PC-9 (cell line): ENCODE measurements around the gene DAP3. TPM values are rescaled to one million over a fixed set of nuclear protein-coding genes. Genes with fewer than 3 reads are reported as not detected.
"Not testable (repeated sequence)": the region's sequence is repeated elsewhere in the genome, so short reads cannot be mapped to it uniquely, and the experiment has no call there.

ENCODE experiments used
- BruUV-seq: library from RNA; stranded (reverse); fragments of 400-500 nt; replicated peaks from 2 replicates; lab custom pipeline; 2021; lab: Mats Ljungman, UMichigan
- CTCF ChIA-PET: fragments of 300-600 bp; sonication (Branson Sonifier 250); formaldehyde crosslinking; loops from one replicate; lab custom pipeline; 2022; ENCODE audit warnings: antibody characterized with exemption; lab: Charles Lee
- POLR2A ChIA-PET: fragments of 300-600 bp; sonication (Branson Sonifier 250); formaldehyde crosslinking; loops from one replicate; lab custom pipeline; 2022; ENCODE audit warnings: antibody characterized with exemption; ENCODE audit not compliant: unreplicated experiment; lab: Charles Lee
- DNase-seq, 2 experiments: peaks; one replicate each; pipeline versions ENCODE4 v3.0.0 to v3.0.0-alpha.2; 2015 to 2022; ENCODE audit warnings: mixed read lengths in 1 of 2
- H2AFZ ChIP-seq: fragments of 200-600 bp; sonication (generic); 2 replicates; pipeline ENCODE4 v1.8.1; 2017; ENCODE audit warnings: antibody characterized with exemption
- H3F3A ChIP-seq: fragments of 200-600 bp; sonication (generic); 2 replicates; pipeline ENCODE4 v1.8.1; 2017; ENCODE audit warnings: antibody characterized with exemption, mild to moderate bottlenecking, low read depth; ENCODE audit not compliant: insufficient read depth
- H3K27ac ChIP-seq: fragments of 200-600 bp; sonication (generic); 2 replicates; pipeline ENCODE4 v1.6.1; 2016; ENCODE audit warnings: mixed run types
- H3K27me3 ChIP-seq: fragments of 200-600 bp; sonication (generic); 2 replicates; pipeline ENCODE4 v1.6.1; 2016; ENCODE audit warnings: low read depth, mixed run types; ENCODE audit not compliant: insufficient read depth
- H3K36me3 ChIP-seq: fragments of 200-600 bp; sonication (generic); 2 replicates; pipeline ENCODE4 v1.6.1; 2016; ENCODE audit warnings: low read depth, mixed run types
- H3K4me1 ChIP-seq: fragments of 200-600 bp; sonication (generic); replicated peaks from 2 replicates; pipeline ENCODE4 v1.6.1; 2016; ENCODE audit warnings: mixed run types; ENCODE audit not compliant: insufficient read depth
- H3K4me2 ChIP-seq: fragments of 200-600 bp; sonication (generic); 2 replicates; pipeline ENCODE4 v1.6.1; 2017; ENCODE audit warnings: mixed run types
- H3K4me3 ChIP-seq: fragments of 200-600 bp; sonication (generic); 2 replicates; pipeline ENCODE4 v1.6.1; 2016; ENCODE audit warnings: mixed run types
- H3K79me2 ChIP-seq: fragments of 200-600 bp; sonication (generic); 2 replicates; pipeline ENCODE4 v1.6.1; 2017; ENCODE audit warnings: low read depth, mixed run types
- H3K9me2 ChIP-seq: fragments of 200-600 bp; sonication (generic); 2 replicates; pipeline ENCODE4 v1.8.1; 2017; ENCODE audit warnings: mild to moderate bottlenecking; ENCODE audit not compliant: insufficient read depth
- H3K9me3 ChIP-seq: fragments of 200-600 bp; sonication (generic); 2 replicates; pipeline ENCODE4 v1.8.1; 2016; ENCODE audit warnings: low read depth; ENCODE audit not compliant: insufficient read depth
- H4K20me1 ChIP-seq: fragments of 200-600 bp; sonication (generic); 2 replicates; pipeline ENCODE4 v1.8.1; 2017; ENCODE audit not compliant: insufficient read depth
- CTCF ChIP-seq: fragments of 200-600 bp; sonication (generic); conservative IDR thresholded peaks from 2 replicates; pipeline ENCODE4 v1.6.1; 2017; ENCODE audit warnings: mixed run types, antibody characterized with exemption, mild to moderate bottlenecking, moderate library complexity
- EZH2 ChIP-seq: fragments of 200-600 bp; sonication (generic); IDR thresholded peaks from 2 replicates; pipeline ENCODE4 v1.8.0; 2017; ENCODE audit warnings: antibody characterized with exemption, low read depth
- intact Hi-C: fragments of 100-400 bp; cut with micrococcal nuclease; formaldehyde crosslinking; loops from one replicate; pipeline ENCODE4 v1.10.0; 2022; ENCODE audit not compliant: unreplicated experiment
- total RNA-seq: library from RNA; stranded (reverse); gene quantifications from 2 replicates; pipeline ENCODE4 v1.2.3, GENCODE V29; 2021

DAP3 gene
- total RNA-seq, 1 experiment from 2014 or later: 111 TPM

- H3K9me3 ChIP-seq: no peaks in the 10 kb centered on the region
- BruUV-seq: no TSS peak
- no peak for TF ChIP-seq EZH2
- no peak for TF ChIP-seq CTCF
- H3K4me2 ChIP-seq: no peak overlapping the region
- no peak overlapping the region for H3K27ac ChIP-seq
- H3K36me3 ChIP-seq: peaks cover 6% of the 10 kb centered on the region; the same call in 1 of the 2 replicates
- CTCF ChIA-PET: no interaction called here
- peaks cover 24% of the 10 kb centered on the region for H3F3A ChIP-seq
- no peaks in the 10 kb centered on the region for H3K79me2 ChIP-seq
- H3K9me2 ChIP-seq: no peaks in the 10 kb centered on the region
- H3K4me3 ChIP-seq: no peak overlapping the region
- no peaks in the 10 kb centered on the region for H3K4me1 ChIP-seq
- intact Hi-C loops: no loop called here
- H3K27me3 ChIP-seq: no peaks in the 10 kb centered on the region
- no peak for DNase-seq
- POLR2A ChIA-PET: no interaction called here
- no peak overlapping the region for H2AFZ ChIP-seq
- H4K20me1 ChIP-seq: no peaks in the 10 kb centered on the region
These were observed 52.1 kb downstream of the DAP3 start for GRCh38 chr1:155740995-155741394.

GRCh38 chr1:155741908-155742307, 53.0 kb downstream of the DAP3 start:
- intact Hi-C loops: no loop called here
- no peaks in the 10 kb centered on the region for H4K20me1 ChIP-seq
- BruUV-seq: no TSS peak
- TF ChIP-seq CTCF: no peak
- no peak for TF ChIP-seq EZH2
- no peaks in the 10 kb centered on the region for H3K27me3 ChIP-seq
- no peak overlapping the region for H3K4me3 ChIP-seq
- no peak overlapping the region for H3K27ac ChIP-seq
- no peaks in the 10 kb centered on the region for H3K4me1 ChIP-seq
- H3K36me3 ChIP-seq: peaks cover 3% of the 10 kb centered on the region; the same call in 1 of the 2 replicates
- POLR2A ChIA-PET: no interaction called here
- no peak overlapping the region for H2AFZ ChIP-seq
- H3K4me2 ChIP-seq: no peak overlapping the region
- H3K9me2 ChIP-seq: no peaks in the 10 kb centered on the region
- CTCF ChIA-PET: interaction anchor here (0.6 kb wide), 1 partner anchor 19 kb away, joined by 3 read pairs; no protein-coding TSS in a partner anchor
- H3F3A ChIP-seq: peaks cover 21% of the 10 kb centered on the region
- H3K9me3 ChIP-seq: no peaks in the 10 kb centered on the region
- no peak for DNase-seq
- H3K79me2 ChIP-seq: no peaks in the 10 kb centered on the region

GRCh38 chr1:155744711-155745283, 55.9 kb downstream of the DAP3 start:
- DNase-seq: no peak
- peak overlapping the region; percentile 70 for H3K4me3 ChIP-seq
- H3F3A ChIP-seq: peaks cover 5% of the 10 kb centered on the region; the same call in 1 of the 2 replicates
- no peaks in the 10 kb centered on the region for H3K4me1 ChIP-seq
- H3K9me2 ChIP-seq: no peaks in the 10 kb centered on the region
- BruUV-seq: no TSS peak
- CTCF ChIA-PET: no interaction called here
- peak overlapping the region; percentile 81 for H3K4me2 ChIP-seq
- no peaks in the 10 kb centered on the region for H4K20me1 ChIP-seq
- no peaks in the 10 kb centered on the region for H3K27me3 ChIP-seq
- no peak overlapping the region for H3K27ac ChIP-seq
- POLR2A ChIA-PET: no interaction called here
- intact Hi-C loops: no loop called here
- H2AFZ ChIP-seq: peak overlapping the region; percentile 84
- H3K9me3 ChIP-seq: no peaks in the 10 kb centered on the region
- no peak for TF ChIP-seq EZH2
- TF ChIP-seq CTCF: no peak
- no peaks in the 10 kb centered on the region for H3K36me3 ChIP-seq
- no peaks in the 10 kb centered on the region for H3K79me2 ChIP-seq

GRCh38 chr1:155745284-155746228, 56.7 kb downstream of the DAP3 start:
- H3K27ac ChIP-seq, intact Hi-C loops, H3K9me3 ChIP-seq, H3K79me2 ChIP-seq, H3K36me3 ChIP-seq, H3K27me3 ChIP-seq, H3F3A ChIP-seq, H4K20me1 ChIP-seq, H3K4me1 ChIP-seq, H3K9me2 ChIP-seq: not testable (repeated sequence)
- ChIA-PET POLR2A (interaction anchor here (0.6 kb wide), 1 partner anchor 256 kb away, joined by 4 read pairs; no protein-coding TSS in a partner anchor), CTCF (interaction anchor here (0.5 kb wide), 1 partner anchor 478 kb away, joined by 4 read pairs; no protein-coding TSS in a partner anchor)
- DNase-seq: peak; percentile 90 to 91
- H3K4me2 ChIP-seq: peak overlapping the region; percentile 81
- H3K4me3 ChIP-seq: peak overlapping the region; percentile 70
- BruUV-seq: TSS peak; percentile 45
- H2AFZ ChIP-seq: peak overlapping the region; percentile 84

GRCh38 chr1:155747586-155747985, 58.7 kb downstream of the DAP3 start:
- CTCF ChIA-PET, DNase-seq, H3K9me3 ChIP-seq, H3K4me1 ChIP-seq, H3K4me3 ChIP-seq, BruUV-seq, H2AFZ ChIP-seq, H3K27ac ChIP-seq, POLR2A ChIA-PET, H3K9me2 ChIP-seq, H3F3A ChIP-seq, H4K20me1 ChIP-seq, H3K79me2 ChIP-seq, intact Hi-C loops, H3K4me2 ChIP-seq, H3K27me3 ChIP-seq, H3K36me3 ChIP-seq: not testable (repeated sequence)
